HG03103 (cell line): ENCODE data around the gene MELTF.
"Not testable (repeated sequence)": the region's sequence is repeated elsewhere in the genome, so short reads cannot be mapped to it uniquely, and the experiment has no call there.

Source experiments
- ATAC-seq: cut with Tn5 transposase; IDR thresholded peaks from one replicate; pipeline ENCODE4 v1.9.1; 2021; ENCODE audit warnings: low read depth; ENCODE audit not compliant: unreplicated experiment

MELTF gene

GRCh38 chr3:197029511-197030167, at the start of gene MELTF:
Gene MELTF (minus strand): TSS chr3:197029817. CDS start chr3:197029702, 115 bp downstream.
- ATAC-seq, result peak; percentile 71

DNA sequence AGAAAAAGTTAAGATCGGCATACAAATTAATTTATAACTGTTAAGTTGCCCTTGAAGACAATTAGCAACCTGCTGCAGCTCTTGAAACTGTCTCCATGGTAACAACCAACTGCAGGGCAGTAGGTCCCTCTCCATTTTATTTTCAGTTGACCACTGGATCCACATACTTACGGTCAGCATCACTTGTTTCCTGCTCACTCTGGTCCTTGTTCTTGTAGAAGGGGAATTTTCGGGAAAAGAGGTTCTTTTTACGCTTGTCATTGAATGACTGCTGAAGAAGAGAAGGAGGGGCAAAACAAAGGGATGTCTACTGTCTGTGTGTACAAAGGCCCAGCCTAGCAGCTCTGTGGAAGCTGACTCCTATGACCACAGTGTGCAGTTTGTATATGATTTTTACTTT, 46.8 kb upstream of the MELTF start:
- no peak for ATAC-seq

- ATAC-seq, result no peak
Observed at GRCh38 chr3:197068077-197068476, 38.5 kb upstream of the MELTF start.

GRCh38 chr3:197064771-197065170, 35.2 kb upstream of the MELTF start:
- ATAC-seq, result no peak

DNA sequence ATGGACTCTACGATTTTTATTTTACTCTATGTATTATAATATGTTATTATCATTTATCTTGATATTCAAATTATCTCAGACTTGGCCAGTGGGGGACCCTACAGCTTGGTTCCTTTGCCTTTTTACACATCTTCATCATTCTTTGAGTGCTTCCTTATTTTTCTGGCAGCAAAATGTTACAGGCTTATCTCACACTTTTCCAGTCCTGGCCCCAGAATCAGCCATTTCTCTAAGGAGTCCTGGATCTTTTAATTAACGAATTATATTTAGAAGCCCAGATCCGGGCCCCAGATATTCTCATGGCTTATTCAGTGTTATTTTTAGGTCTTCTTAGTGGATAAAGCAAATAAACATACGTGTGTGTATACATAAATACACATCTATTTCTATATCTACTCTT, 32.8 kb upstream of the MELTF start:
- ATAC-seq, result no peak

DNA sequence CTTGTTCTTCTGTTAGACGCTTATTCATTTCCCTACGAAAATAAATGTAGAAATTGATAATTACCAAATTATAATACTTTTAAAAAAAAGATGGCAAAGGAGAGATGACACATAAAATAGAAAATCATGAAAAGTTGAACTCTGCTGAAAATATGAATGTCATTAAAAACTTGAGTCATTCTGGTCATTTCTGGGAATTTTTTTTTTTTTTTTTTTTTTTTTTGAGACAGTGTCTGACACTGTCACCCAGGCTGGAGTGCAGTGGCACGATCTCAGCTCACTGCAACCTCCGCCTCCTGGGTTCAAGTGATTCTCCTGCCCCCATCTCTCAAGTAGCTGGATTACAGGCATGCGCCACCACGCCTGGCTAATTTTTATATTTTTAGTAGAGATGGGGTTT, 22.0 kb upstream of the MELTF start:
- ATAC-seq, result not testable (repeated sequence)

DNA sequence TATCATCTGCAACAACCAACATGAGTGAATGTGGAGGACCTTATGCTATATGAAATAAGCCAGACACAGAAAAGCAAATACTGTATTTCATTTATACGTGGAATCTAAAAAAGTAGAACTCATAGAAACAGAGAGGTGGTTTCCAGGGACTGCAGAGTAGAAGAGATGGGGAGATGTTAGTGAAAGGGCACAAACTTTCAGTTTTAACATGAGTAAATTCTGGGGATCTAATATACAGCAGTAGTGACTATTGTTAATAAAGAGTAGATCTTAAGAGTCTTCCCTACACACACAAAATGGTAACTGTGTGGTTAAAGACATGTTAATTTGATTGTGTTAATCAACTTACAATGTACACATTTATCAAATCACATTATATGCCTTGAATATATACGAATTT, 20.9 kb upstream of the MELTF start:
- no peak for ATAC-seq

GRCh38 chr3:197042539-197042938, 12.9 kb upstream of the MELTF start:
- no peak for ATAC-seq

- no peak for ATAC-seq
Observed at GRCh38 chr3:197041875-197042488, 12.4 kb upstream of the MELTF start.

GRCh38 chr3:197040658-197041057, 11.0 kb upstream of the MELTF start:
- ATAC-seq, result no peak

DNA sequence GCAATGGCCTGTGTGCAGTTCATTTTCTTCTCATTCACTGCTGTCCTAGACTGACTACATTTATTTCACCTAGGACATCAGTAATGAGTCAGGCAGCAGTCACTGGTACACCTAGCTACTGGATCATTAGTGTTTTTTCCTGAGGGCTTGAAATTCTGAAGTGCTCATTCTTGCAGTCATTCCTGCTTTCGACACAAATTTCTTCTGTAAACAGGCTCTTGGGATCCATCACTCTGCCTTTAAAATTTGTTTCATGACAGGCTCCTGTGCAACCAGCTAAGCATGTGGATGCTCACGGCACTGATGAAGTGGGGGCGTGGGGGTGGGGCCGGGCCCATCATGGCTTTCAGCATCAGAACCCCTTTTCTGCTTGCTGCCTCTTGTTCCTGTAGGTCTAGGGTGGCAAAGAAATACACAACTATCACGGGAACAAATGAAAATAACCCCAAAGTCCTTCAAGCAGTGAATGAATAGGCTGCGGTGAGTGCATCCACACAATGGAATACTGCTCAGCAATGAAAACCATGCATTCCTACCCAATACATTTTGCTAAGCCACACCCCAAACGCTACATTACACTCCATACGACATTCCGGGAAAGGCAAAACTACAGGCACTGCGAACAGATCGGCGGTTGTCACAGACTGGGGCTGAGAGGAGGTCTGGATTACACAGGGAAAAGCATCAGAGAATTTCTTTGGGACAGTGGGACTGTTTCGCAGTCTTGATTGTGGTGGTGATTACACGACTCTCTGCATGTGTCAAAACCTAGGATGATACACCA, 9.3 kb upstream of the MELTF start:
- no peak for ATAC-seq

- ATAC-seq, result no peak
Observed at GRCh38 chr3:197035577-197035976, 6.0 kb upstream of the MELTF start.

DNA sequence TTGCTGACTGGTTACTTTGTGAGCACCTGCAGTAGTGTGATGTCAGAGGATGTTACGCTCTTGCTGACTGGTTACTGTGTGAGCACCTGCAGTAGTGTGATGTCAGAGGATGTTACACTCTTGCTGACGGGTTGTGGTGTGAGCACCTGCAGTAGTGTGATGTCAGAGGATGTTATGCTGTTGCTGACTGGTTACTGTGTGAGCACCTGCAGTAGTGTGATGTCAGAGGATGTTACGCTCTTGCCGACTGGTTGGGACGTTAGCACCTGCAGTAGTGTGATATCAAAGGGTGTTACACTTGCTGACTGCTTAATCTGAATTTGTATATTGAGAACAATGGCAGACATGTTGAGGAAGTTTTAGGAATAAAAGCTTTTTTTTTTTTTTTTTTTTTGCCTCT, 5.2 kb upstream of the MELTF start:
- ATAC-seq, result not testable (repeated sequence)

DNA sequence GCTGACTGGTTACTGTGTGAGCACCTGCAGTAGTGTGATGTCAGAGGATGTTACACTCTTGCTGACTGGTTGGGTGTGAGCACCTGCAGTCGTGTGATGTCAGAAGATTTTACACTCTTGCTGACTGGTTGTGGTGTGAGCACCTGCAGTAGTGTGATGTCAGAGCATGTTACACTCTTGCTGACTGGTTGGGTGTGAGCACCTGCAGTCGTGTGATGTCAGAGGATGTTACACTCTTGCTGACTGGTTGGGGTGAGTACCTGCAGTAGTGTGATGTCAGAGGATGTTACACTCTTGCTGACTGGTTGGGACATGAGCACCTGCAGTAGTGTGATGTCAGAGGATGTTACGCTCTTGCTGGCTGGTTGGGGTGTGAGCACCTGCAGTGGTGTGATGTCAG, 4.1 kb upstream of the MELTF start:
- ATAC-seq, result not testable (repeated sequence)

GRCh38 chr3:197031315-197032285, 2.0 kb upstream of the MELTF start:
- no peak for ATAC-seq

GRCh38 chr3:197030379-197031314, 1.0 kb upstream of the MELTF start:
- no peak for ATAC-seq

- ATAC-seq, result peak; percentile 11
Observed at GRCh38 chr3:197028728-197029510, 698 bp downstream of the MELTF start.

GRCh38 chr3:197027896-197028727, 1.5 kb downstream of the MELTF start:
- ATAC-seq, result no peak
